Gastrocnemius medialis (tissue), 4 donors: ENCODE measurements around the gene SIL1. TPM values are rescaled to one million over a fixed set of nuclear protein-coding genes. Genes with fewer than 3 reads are reported as not detected.

Experiments used
- ATAC-seq, 2 donors: fragments of 150-250 bp; one replicate each; pipeline ENCODE4 v1.9.1; 2016
- DNase-seq, 2 donors: peaks; one replicate each; pipeline ENCODE4 v3.0.0-alpha.2; 2019
- H3K27ac ChIP-seq, 4 donors: fragments of 200-600 bp; sonication (generic); 1 replicate in 1 of 4; 2 replicates in 3 of 4; pipeline ENCODE4 v1.5.1; 2016 to 2018; ENCODE audit warnings: mild to moderate bottlenecking in 2 of 4, moderate library complexity in 1 of 4
- H3K27me3 ChIP-seq, 3 donors: fragments of 200-600 bp; sonication (generic) in 2 of 3; 1 replicate in 1 of 3; 2 replicates in 2 of 3; pipeline versions ENCODE4 v1.5.1 to v1.6.0; 2016 to 2019; ENCODE audit warnings: mild to moderate bottlenecking in 1 of 3, moderate library complexity in 1 of 3
- H3K36me3 ChIP-seq, 2 donors: fragments of 200-600 bp; sonication (generic) in 1 of 2; one replicate each; pipeline ENCODE4 v1.5.1; 2017 to 2018
- H3K4me1 ChIP-seq, 2 donors: fragments of 200-600 bp; sonication (generic) in 1 of 2; one replicate each; pipeline ENCODE4 v1.5.1; 2016 to 2017; ENCODE audit warnings: mild to moderate bottlenecking in 2 of 2
- H3K4me3 ChIP-seq, 4 donors: fragments of 200-600 bp; sonication (generic) in 3 of 4; 1 replicate in 1 of 4; 2 replicates in 3 of 4; pipeline ENCODE4 v1.5.1; 2016 to 2019; ENCODE audit warnings: mild to moderate bottlenecking in 2 of 4
- H3K9me3 ChIP-seq, 3 donors: fragments of 200-600 bp; sonication (generic) in 2 of 3; 1 replicate in 1 of 3; 2 replicates in 2 of 3; pipeline ENCODE4 v1.5.1; 2016 to 2019
- POLR2A ChIP-seq, 2 donors: fragments of 450-650 bp; IDR thresholded peaks; one replicate each; pipeline ENCODE4 v1.6.1; 2017; ENCODE audit warnings: antibody characterized with exemption in 2 of 2, mild to moderate bottlenecking in 2 of 2, moderate library complexity in 2 of 2
- in situ Hi-C, 4 donors: fragments of 200-750 bp; cut with MboI; loops; one replicate each; pipeline versions ENCODE4 v1.15.0 to v1.8.0; 2017; ENCODE audit warnings: low sequenced_read_pairs in 4 of 4
- intact Hi-C: fragments of 100-400 bp; cut with DNase I; formaldehyde crosslinking; loops from one replicate; pipeline ENCODE4 v1.15.1; 2023; ENCODE audit warnings: low total_unique reads
- total RNA-seq, 4 donors: library from RNA; depleted of rRNA; stranded (reverse); fragments of >200 nt; gene quantifications; one replicate each; pipeline versions ENCODE4 v1.1.0 to v1.2.3, GENCODE V29; 2016
- TF ChIP-seq, protein P1 (sequence below), 5 experiments: fragments of 450-650 bp in 3 of 5; fragments of 200-600 bp in 2 of 5; sonication (generic) in 2 of 5; IDR thresholded peaks in 4 of 5; conservative IDR thresholded peaks in 1 of 5; 1 replicate in 4 of 5; 2 replicates in 1 of 5; pipeline ENCODE4 v1.5.1; 2016 to 2019; ENCODE audit warnings: antibody characterized with exemption in 5 of 5, mild to moderate bottlenecking in 3 of 5, moderate library complexity in 3 of 5

The SIL1 gene
- total RNA-seq, 4 donors from 2014 or later, result 36.6 to 52.6 (median 48.2) TPM

DNA sequence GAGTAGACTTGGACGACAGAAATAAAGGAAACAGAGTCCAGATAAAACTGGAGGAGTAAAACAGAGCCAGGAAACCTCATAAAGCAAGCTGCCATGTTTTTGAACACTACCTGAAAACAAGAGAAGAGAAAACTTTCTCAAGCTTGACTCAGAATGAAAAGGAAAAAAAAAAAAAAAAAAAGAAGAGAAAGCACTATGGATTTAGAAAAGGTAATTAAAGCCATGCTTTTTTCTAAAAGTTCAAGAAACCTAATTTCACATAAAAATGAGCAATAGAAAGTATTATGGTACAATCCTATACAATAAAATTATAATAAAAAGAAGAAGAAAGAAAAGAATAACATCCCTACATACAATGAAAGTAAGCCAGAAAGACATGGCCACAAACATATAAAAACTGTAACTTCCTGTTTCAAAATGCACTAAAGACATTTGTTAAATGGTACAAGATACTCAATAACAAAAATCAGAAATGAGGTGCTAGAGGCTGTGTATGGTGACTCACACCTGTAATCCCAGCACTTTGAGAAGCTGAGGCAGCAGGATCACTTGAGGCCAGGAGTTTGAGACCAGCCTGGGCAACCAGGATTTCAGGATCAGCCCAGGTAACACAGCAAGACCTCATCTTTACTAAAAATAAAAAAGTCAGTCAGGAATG, 129.5 kb downstream of the SIL1 start:
- H3K27ac ChIP-seq, result no peak overlapping the region
- TF ChIP-seq, protein P1, sequence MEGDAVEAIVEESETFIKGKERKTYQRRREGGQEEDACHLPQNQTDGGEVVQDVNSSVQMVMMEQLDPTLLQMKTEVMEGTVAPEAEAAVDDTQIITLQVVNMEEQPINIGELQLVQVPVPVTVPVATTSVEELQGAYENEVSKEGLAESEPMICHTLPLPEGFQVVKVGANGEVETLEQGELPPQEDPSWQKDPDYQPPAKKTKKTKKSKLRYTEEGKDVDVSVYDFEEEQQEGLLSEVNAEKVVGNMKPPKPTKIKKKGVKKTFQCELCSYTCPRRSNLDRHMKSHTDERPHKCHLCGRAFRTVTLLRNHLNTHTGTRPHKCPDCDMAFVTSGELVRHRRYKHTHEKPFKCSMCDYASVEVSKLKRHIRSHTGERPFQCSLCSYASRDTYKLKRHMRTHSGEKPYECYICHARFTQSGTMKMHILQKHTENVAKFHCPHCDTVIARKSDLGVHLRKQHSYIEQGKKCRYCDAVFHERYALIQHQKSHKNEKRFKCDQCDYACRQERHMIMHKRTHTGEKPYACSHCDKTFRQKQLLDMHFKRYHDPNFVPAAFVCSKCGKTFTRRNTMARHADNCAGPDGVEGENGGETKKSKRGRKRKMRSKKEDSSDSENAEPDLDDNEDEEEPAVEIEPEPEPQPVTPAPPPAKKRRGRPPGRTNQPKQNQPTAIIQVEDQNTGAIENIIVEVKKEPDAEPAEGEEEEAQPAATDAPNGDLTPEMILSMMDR (IDR thresholded peaks at IDR 0.05 in 4 of 5, conservative IDR thresholded peaks at IDR 0.05 in 1 of 5), result no peak
- no peak for TF ChIP-seq POLR2A (IDR thresholded peaks at IDR 0.05)

DNA sequence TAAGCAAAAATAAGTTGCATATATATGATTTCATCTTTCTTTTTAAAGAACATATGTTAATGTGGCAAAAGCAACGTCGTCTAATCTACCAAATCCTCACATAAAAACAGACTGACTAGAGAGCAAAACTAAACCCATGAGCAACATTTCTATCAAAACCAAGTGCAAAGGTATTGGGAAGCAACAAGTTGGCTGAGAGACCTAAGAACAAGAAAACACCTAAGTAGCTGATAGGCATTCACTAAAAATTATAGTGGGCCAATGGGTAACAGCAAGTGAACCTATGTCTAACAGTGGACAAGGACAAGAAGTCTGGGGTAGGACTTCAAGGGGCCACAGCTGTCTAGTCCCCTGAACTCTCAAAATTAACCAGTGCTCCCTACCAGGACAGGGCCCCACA, 130.1 kb downstream of the SIL1 start:
- in situ Hi-C loops, result no loop called here

More for the DNA sequence above, 129.5 kb downstream of the SIL1 start:
- DNase-seq, result no peak
- in situ Hi-C loops (no loop called here), intact Hi-C loops (no loop called here)
- Histone ChIP-seq H3K4me3 (no peak overlapping the region), H3K4me1 (peaks cover 22 to 28% of the 10 kb centered on the region in 2 donors), H3K9me3 (no peaks in the 10 kb centered on the region), H3K36me3 (no peaks in the 10 kb centered on the region), H3K27me3 (no peaks in the 10 kb centered on the region)
- no peak for ATAC-seq

DNA sequence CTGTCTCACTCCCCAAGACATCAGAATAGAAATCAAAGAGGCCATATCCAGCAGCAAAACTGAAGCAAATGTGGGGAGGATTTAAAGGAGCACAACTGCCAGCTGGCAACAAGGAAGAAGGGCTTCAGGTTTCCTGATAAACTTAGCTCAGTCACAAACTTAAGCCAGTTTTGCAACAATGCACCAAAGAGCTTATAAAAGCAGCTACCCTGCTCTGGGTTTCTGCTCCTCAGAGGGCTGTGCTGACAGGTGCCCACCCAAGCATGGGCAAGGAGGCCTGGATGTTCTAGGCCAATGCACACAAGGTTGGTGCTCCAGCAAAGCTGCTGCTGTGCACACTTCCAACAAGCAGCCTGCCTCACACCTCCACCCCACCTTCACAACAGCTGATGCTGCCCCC, 132.9 kb downstream of the SIL1 start:
- intact Hi-C loops, result no loop called here
- no peak for TF ChIP-seq POLR2A (IDR thresholded peaks at IDR 0.05)
- TF ChIP-seq, protein P1 (IDR thresholded peaks at IDR 0.05 in 4 of 5, conservative IDR thresholded peaks at IDR 0.05 in 1 of 5), result no peak
- DNase-seq (no peak), ATAC-seq (peak; percentile 66 to 67)
- H3K27me3 ChIP-seq, result no peaks in the 10 kb centered on the region
- H3K4me3 ChIP-seq, result no peak overlapping the region
- no peaks in the 10 kb centered on the region for H3K9me3 ChIP-seq
- in situ Hi-C loops, result no loop called here
- H3K4me1 ChIP-seq, result peaks cover 47 to 53% of the 10 kb centered on the region in 2 donors
- peak overlapping the region in 3 of 4 donors; percentile 39 to 61 (median 46) for H3K27ac ChIP-seq
- no peaks in the 10 kb centered on the region for H3K36me3 ChIP-seq

More for the DNA sequence above, 130.1 kb downstream of the SIL1 start:
- TF ChIP-seq POLR2A (IDR thresholded peaks at IDR 0.05), result no peak
- TF ChIP-seq, protein P1 (IDR thresholded peaks at IDR 0.05 in 4 of 5, conservative IDR thresholded peaks at IDR 0.05 in 1 of 5), result no peak
- intact Hi-C loops, result no loop called here
- Histone ChIP-seq H3K4me1 (peaks cover 27 to 32% of the 10 kb centered on the region in 2 donors), H3K9me3 (no peaks in the 10 kb centered on the region), H3K27ac (no peak overlapping the region), H3K36me3 (no peaks in the 10 kb centered on the region), H3K27me3 (no peaks in the 10 kb centered on the region), H3K4me3 (no peak overlapping the region)
- no peak for DNase-seq
- no peak for ATAC-seq

DNA sequence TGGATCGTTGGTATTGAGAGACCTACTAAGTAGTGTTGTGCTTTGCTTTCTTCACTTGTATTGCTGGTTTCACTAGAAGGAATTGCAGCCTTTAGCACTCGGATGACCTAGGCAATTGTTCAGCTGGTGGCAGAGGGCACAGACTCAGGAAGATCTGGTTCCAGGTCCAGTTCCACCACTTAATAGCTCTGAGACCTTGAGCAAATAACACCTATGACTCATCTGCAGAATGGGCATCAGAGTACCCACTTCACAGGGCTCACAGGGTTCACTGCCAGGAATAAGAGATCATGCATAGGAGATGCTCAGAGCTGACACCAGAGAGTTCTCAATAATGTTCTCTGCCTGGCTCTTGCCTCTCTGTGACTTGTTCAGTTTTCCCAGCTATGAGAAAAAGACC, 133.6 kb downstream of the SIL1 start:
- TF ChIP-seq POLR2A (IDR thresholded peaks at IDR 0.05), result no peak
- TF ChIP-seq, protein P1 (IDR thresholded peaks at IDR 0.05 in 4 of 5, conservative IDR thresholded peaks at IDR 0.05 in 1 of 5), result no peak
- intact Hi-C loops, result no loop called here
- Histone ChIP-seq H3K9me3 (no peaks in the 10 kb centered on the region), H3K27ac (peak overlapping the region in 3 of 4 donors; percentile 39 to 61 (median 46)), H3K4me3 (no peak overlapping the region), H3K4me1 (peaks cover 47 to 56% of the 10 kb centered on the region in 2 donors), H3K36me3 (no peaks in the 10 kb centered on the region), H3K27me3 (no peaks in the 10 kb centered on the region)
- ATAC-seq (peak; percentile 65 to 86), DNase-seq (no peak)
- in situ Hi-C loops, result no loop called here
